Fibroblast of mammary gland (primary cell): ENCODE measurements around the gene SLC39A8.
A peak's percentile ranks its signal among the peaks of the same experiment; 100 is the strongest.

Experiments
- DNase-seq: peaks from one replicate; pipeline ENCODE4 v3.0.0-alpha.2; 2010; ENCODE audit warnings: low read depth
- H3K4me3 ChIP-seq: 2 replicates; pipeline ENCODE4 v1.5.1; 2011; ENCODE audit warnings: low read depth, mild to moderate bottlenecking, low read length, moderate library complexity; ENCODE audit not compliant: control insufficient read depth
- CTCF ChIP-seq: conservative IDR thresholded peaks from 2 replicates; pipeline ENCODE4 v1.5.1; 2011; ENCODE audit warnings: low read depth, low read length, inconsistent platforms; ENCODE audit not compliant: control insufficient read depth, insufficient read depth

Gene SLC39A8

GRCh38 chr4:102341201-102341600 lies 4.1 kb downstream of the SLC39A8 start:
- TF ChIP-seq CTCF = no peak
- DNase-seq = no peak
- H3K4me3 ChIP-seq = no peak overlapping the region

DNA sequence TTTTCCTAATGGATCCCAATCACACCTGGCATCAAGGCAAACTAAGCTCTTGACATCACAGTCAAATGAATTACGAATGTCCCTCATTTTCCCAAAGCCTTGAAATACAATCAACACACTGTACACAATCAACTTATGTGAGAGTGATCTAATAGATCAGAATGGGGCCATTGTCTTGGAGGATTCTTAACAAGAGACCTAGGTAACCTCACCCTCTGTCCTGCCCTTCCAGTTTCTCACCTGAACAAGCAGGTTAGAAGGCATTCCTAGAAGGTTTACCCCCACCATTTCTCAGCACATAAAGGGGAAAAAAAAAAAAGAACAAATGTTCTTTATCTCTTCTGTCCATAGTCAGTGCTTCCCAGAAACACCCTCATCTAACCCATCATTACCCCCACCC lies 6.3 kb downstream of the SLC39A8 start:
- H3K4me3 ChIP-seq = no peak overlapping the region
- DNase-seq = no peak
- TF ChIP-seq CTCF = no peak

GRCh38 chr4:102338405-102338804 lies 6.9 kb downstream of the SLC39A8 start:
- no peak for TF ChIP-seq CTCF
- DNase-seq = peak; percentile 34
- H3K4me3 ChIP-seq = no peak overlapping the region

- TF ChIP-seq CTCF = no peak
- DNase-seq = no peak
- H3K4me3 ChIP-seq = no peak overlapping the region
Measured at GRCh38 chr4:102335616-102336015, 9.7 kb downstream of the SLC39A8 start.

GRCh38 chr4:102334624-102335023 lies 10.7 kb downstream of the SLC39A8 start:
- peak; percentile 34 for DNase-seq
- TF ChIP-seq CTCF = no peak
- no peak overlapping the region for H3K4me3 ChIP-seq

GRCh38 chr4:102333787-102334186 lies 11.5 kb downstream of the SLC39A8 start:
- DNase-seq = no peak
- TF ChIP-seq CTCF = no peak
- H3K4me3 ChIP-seq = no peak overlapping the region

GRCh38 chr4:102328045-102328444 lies 17.2 kb downstream of the SLC39A8 start:
- no peak overlapping the region for H3K4me3 ChIP-seq
- peak; percentile 2 for DNase-seq
- no peak for TF ChIP-seq CTCF
